ENCODE measurements around the gene RAD23B. TPM values are rescaled to one million over a fixed set of nuclear protein-coding genes. Genes with fewer than 3 reads are reported as not detected.
A peak's percentile ranks its signal among the peaks of the same experiment; 100 is the strongest.

The RAD23B gene
- total RNA-seq (ENCODE audit: low replicate concordance), result 134 and 186 TPM in 2 replicates
- long read RNA-seq, full-length matches to known transcripts, result 1 of 22 reads
- long read RNA-seq, partial matches to known transcripts, result 3 of 22 reads
- long read RNA-seq, other reads (novel, unspliced or antisense), result 18 of 22 reads

- H3K9me3 Mint-ChIP-seq, result no peaks in the 10 kb centered on the region
Observed at GRCh38 chr9:107282759-107283622, at the start of gene RAD23B. Gene RAD23B (plus strand): TSS chr9:107283279. CDS start chr9:107283630, 351 bp downstream.

GRCh38 chr9:107235765-107236442 lies 47.2 kb upstream of the RAD23B start:
- H3K9me3 Mint-ChIP-seq, result no peaks in the 10 kb centered on the region
- TF ChIP-seq CTCF (conservative IDR thresholded peaks at IDR 0.05), result no peak
- no peak overlapping the region for H3K4me3 Mint-ChIP-seq

More at GRCh38 chr9:107282759-107283622, at the start of gene RAD23B:
- peak within 1 kb of the TSS; percentile 79 for H3K27ac Mint-ChIP-seq
- peaks cover 5% of the 10 kb centered on the region for H3K36me3 Mint-ChIP-seq
- peak; percentile 99 for DNase-seq (ENCODE audit: extremely low spot score, unreplicated experiment)
- H3K27me3 Mint-ChIP-seq, result no peaks in the 10 kb centered on the region
- peaks cover 25% of the 10 kb centered on the region for H3K4me1 Mint-ChIP-seq (ENCODE audit: unreplicated experiment)
- no peak for TF ChIP-seq CTCF (conservative IDR thresholded peaks at IDR 0.05)
- H3K4me3 Mint-ChIP-seq, result peak within 1 kb of the TSS; percentile 100

GRCh38 chr9:107237873-107238272 lies 45.2 kb upstream of the RAD23B start:
- H3K4me1 Mint-ChIP-seq (ENCODE audit: unreplicated experiment), result peaks cover 11% of the 10 kb centered on the region
- H3K27me3 Mint-ChIP-seq, result no peaks in the 10 kb centered on the region
- H3K27ac Mint-ChIP-seq, result no peak overlapping the region
- TF ChIP-seq CTCF (conservative IDR thresholded peaks at IDR 0.05), result no peak
- H3K9me3 Mint-ChIP-seq, result no peaks in the 10 kb centered on the region
- DNase-seq (ENCODE audit: extremely low spot score, unreplicated experiment), result no peak
- H3K4me3 Mint-ChIP-seq, result no peak overlapping the region
- no peaks in the 10 kb centered on the region for H3K36me3 Mint-ChIP-seq

More at GRCh38 chr9:107235765-107236442, 47.2 kb upstream of the RAD23B start:
- Mint-ChIP-seq H3K27me3 (no peaks in the 10 kb centered on the region), H3K27ac (no peak overlapping the region), H3K36me3 (no peaks in the 10 kb centered on the region), H3K4me1 (ENCODE audit: unreplicated experiment) (peaks cover 2% of the 10 kb centered on the region)
- no peak for DNase-seq (ENCODE audit: extremely low spot score, unreplicated experiment)

- peaks cover 18% of the 10 kb centered on the region for H3K4me1 Mint-ChIP-seq (ENCODE audit: unreplicated experiment)
Observed at GRCh38 chr9:107239474-107239873, 43.6 kb upstream of the RAD23B start.

More at GRCh38 chr9:107239474-107239873, 43.6 kb upstream of the RAD23B start:
- no peak for DNase-seq (ENCODE audit: extremely low spot score, unreplicated experiment)
- no peaks in the 10 kb centered on the region for H3K36me3 Mint-ChIP-seq
- TF ChIP-seq CTCF (conservative IDR thresholded peaks at IDR 0.05), result no peak
- H3K4me3 Mint-ChIP-seq, result no peak overlapping the region
- H3K9me3 Mint-ChIP-seq, result peaks cover 3% of the 10 kb centered on the region
- H3K27ac Mint-ChIP-seq, result no peak overlapping the region
- no peaks in the 10 kb centered on the region for H3K27me3 Mint-ChIP-seq

All from type B pancreatic cell (in vitro differentiated cells).